ENCODE data around the gene LDHD.

DNA sequence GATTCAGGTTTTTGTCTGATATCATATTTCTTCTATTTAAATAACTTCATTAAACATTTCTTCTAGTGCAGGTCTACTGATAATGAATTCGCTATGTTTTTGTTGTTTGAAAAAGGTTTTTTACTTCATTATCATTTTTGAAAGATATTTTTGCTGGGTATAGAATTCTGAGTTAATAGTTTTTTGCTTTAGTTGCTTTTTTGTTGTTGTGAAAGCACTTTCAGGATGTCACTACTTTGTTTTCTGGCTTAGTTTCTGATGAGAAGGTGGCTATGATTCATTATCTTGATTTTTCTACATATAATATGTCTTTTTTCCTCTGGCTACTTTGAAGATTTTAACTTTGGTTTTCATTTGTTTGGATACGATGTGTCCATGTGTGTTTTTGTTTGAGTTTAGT, 35.2 kb upstream of the LDHD start:
- TF ChIP-seq, protein P1, sequence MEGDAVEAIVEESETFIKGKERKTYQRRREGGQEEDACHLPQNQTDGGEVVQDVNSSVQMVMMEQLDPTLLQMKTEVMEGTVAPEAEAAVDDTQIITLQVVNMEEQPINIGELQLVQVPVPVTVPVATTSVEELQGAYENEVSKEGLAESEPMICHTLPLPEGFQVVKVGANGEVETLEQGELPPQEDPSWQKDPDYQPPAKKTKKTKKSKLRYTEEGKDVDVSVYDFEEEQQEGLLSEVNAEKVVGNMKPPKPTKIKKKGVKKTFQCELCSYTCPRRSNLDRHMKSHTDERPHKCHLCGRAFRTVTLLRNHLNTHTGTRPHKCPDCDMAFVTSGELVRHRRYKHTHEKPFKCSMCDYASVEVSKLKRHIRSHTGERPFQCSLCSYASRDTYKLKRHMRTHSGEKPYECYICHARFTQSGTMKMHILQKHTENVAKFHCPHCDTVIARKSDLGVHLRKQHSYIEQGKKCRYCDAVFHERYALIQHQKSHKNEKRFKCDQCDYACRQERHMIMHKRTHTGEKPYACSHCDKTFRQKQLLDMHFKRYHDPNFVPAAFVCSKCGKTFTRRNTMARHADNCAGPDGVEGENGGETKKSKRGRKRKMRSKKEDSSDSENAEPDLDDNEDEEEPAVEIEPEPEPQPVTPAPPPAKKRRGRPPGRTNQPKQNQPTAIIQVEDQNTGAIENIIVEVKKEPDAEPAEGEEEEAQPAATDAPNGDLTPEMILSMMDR (conservative IDR thresholded peaks at IDR 0.05 in 1 of 2, IDR thresholded peaks at IDR 0.05 in 1 of 2; ENCODE audit: extremely low read depth in 1 of 2, insufficient read depth in 1 of 2, low read depth in 1 of 2, low read length in 2 of 2): no peak
- no peak for TF ChIP-seq EZH2 (IDR thresholded peaks at IDR 0.05; ENCODE audit: borderline replicate concordance, low read length)

Data from mammary epithelial cell (primary cell).